HG02678 (cell line): ENCODE data around the gene NPR3.

ENCODE experiments used
- ATAC-seq: cut with Tn5 transposase; IDR thresholded peaks from one replicate; pipeline ENCODE4 v1.9.1; 2021; ENCODE audit warnings: mild to moderate bottlenecking, moderate library complexity; ENCODE audit not compliant: unreplicated experiment

NPR3 gene

GRCh38 chr5:32710550-32711361 lies at the start of gene NPR3:
TSS of gene NPR3 (plus strand) at chr5:32711321. CDS start at chr5:32711777, 456 bp downstream.
- ATAC-seq = no peak

DNA sequence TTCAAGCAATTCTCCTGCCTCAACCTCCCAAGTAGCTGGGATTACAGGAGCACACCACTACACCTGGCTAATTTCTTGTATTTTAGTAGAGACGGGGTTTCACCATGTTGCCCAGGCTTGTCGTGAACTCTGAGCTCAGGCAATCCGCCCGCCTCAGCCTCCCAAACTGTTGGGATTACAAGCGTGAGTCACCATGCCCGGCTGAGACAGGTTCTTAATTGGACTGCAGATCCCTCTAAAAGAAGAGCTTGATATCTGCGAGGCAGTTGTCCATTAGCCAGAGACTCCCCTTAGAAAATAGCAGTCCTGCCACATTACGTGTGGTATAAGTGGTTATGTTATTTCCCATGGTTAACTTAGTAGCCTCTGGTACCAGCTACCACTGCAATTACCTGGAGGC lies 46.6 kb upstream of the NPR3 start:
- ATAC-seq = no peak

GRCh38 chr5:32668552-32668951 lies 42.6 kb upstream of the NPR3 start:
- no peak for ATAC-seq

DNA sequence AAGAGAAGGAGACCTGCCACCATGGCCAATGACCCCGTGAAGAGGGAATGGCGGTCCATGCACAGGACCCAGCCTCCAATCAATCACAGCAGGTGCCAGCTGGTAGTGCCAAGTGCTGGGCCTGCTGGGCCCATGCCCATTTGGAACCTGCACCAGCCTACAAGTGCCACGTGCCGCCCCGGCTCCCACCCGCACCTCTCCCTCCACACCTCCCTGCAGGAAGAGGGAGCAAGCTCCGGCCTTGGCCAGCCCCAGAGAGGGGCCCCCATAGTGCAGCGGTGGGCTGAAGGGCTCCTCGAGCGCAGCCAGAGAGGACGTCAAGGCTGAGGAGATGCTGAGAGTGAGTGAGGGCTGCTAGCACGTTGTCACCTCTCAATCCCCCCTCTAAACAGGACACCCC lies 37.8 kb upstream of the NPR3 start:
- ATAC-seq = no peak

GRCh38 chr5:32677023-32677422 lies 34.1 kb upstream of the NPR3 start:
- no peak for ATAC-seq

DNA sequence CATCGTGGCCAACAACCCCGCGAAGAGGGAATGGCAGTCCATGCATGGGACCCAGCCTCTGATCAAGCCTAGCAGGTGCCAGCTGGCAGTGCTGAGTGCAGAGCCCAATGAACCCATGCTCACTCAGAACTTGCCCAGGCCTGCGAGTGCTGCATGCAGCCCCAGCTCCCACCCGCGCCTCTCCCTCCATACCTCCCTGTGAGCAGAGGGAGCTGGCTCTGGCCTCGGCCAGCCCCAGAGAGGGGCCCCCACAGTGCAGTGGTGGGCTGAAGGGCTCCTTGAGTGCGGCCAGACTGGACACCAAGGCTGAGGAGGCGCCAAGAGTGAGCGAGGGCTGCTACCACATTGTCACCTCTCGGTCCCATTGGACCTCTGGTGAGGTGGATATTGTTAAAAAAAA lies 32.6 kb upstream of the NPR3 start:
- ATAC-seq = no peak

DNA sequence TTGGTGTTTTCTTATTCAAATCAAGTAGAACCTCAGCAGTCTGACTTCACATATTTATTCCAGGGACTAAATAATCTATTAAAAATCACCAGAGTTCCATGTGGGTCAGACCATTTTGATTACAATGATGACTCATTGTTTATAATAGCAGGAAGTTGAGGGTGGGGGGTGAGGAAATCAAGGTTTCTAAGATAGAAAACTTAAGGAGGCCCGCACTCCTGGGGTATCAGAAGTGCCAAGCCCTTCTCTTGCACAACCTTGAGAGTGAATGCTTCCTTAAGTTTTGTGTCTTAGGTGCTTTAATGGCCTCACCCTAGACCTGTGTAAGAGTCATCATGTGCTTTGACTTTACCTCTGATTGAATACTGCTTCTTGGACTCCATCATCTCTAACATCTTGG lies 31.9 kb upstream of the NPR3 start:
- no peak for ATAC-seq

GRCh38 chr5:32680183-32680582 lies 30.9 kb upstream of the NPR3 start:
- ATAC-seq = no peak

DNA sequence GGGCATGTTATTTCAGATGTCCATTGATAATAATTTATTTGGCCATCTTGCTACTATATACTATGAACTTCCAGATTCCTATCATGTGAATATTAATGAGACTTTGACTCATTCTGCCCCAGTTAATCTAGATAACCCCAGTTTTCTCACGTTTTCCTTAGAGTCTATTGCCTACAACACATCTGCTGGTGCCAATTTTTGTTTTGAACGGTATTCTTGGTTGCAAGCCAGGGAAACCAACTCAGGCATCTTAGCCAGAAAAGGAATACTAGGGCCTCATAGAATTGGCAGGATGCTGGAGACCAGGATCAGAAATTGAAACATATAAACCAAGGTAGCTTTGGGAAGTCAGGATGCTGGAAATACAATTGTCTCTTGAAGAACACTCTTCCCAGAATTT lies 28.0 kb upstream of the NPR3 start:
- no peak for ATAC-seq

DNA sequence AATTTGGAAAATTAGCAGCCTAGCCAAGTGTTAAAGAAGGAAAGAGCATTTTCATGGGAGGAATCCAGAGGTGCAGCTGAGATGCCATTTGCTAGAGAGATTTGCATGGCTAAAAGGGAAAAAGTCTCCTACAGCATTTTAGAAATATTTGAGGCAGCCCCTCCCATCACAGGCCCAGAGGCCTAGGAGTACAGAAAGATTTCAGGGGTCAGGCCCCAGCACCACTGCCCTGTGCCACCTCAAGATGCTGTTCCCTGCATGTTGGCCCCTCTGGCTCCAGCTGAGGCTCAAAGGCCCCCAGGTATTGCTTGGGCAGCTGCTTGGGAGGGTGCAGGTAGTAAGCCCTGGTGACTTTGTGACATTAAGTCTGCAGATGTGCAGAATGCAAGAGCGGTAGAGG lies 26.9 kb upstream of the NPR3 start:
- ATAC-seq = no peak

DNA sequence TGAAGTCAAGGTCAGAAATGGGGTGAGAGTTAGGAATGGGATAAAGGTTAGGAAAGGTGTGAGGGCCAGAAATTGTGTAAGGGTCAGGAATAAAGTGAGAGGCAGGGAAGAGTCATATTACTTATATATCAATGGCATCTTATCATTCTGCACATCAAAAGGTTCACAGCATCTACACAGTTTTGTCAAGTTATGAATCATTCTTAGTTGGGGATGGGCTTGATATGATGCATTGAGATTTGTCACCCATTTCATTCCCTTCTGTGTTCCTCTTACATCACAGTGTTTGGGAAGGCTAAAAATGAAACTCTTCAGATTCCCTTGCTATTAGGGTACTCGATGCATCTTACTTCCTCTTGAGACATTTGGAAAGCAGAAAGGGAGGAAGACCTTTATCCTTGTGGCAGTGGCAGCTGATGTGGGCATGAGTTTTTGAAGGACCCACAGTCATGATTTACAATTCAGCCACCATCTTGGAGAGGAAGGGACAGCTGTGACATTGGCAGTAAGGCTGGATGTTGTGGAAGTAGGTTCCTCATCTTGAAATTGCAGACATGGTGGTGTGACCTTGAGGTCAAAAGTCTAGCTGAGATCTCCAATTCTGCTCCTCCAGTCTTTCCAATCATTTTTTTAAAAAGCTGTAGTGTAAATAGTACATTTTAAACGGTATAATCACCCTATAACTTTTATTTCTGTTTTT lies 24.2 kb upstream of the NPR3 start:
- ATAC-seq = no peak

DNA sequence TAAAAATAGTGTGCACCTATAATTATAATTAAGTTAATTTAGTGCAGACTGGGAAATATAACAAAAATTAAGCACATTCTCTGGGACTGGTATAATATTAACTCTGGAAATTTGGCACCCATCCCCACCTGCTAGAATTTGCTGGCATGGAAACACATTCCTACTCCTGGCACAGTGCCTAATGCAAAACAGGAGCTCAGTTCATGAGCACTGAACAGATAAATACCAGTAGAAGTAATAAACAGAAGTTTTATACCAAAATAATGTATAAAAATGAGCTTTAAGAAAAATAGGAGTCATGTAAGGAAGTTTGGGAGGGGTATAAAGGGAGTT lies 23.7 kb upstream of the NPR3 start:
- no peak for ATAC-seq

- ATAC-seq = no peak
Observed at GRCh38 chr5:32690153-32690552, 21.0 kb upstream of the NPR3 start.

DNA sequence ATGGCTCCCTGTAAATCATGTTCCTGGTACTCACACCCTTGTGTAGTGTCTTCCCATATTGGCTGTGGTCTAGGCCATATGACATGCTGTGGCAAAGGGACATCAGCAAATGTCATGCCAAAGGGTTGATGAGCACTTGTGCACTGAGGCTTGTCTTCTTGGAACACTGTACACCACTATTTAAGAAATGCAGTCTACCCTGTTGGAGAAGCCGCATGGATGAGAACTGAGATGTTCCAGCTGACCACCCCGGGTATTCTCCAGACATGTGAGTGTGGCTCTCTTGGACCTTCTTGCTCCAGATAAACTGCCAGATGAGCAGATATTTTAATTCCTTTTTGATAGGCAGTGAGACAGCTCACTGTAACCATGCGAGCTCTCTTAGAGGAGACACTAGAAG lies 20.5 kb upstream of the NPR3 start:
- no peak for ATAC-seq

- ATAC-seq = no peak
Observed at GRCh38 chr5:32692036-32692746, 18.9 kb upstream of the NPR3 start.

DNA sequence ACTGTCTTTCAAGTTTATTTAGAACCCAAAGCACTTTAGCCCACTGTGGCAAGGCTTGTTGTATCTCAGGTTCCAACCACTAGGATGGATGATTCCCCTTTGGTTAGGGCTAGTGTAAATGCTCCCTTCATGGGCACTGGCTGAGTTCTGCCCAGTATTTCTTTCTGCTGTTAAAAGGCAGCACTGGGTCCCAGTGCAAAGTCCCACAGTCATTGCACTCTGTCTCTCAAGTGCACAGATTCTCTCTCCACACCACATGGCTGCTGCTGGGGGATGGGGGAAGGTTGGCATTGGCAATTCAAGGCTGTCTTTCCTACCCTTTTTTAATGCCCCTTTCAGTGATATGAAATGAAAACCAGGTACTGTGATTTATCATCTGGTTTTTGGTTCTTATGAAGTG lies 7.2 kb upstream of the NPR3 start:
- no peak for ATAC-seq

GRCh38 chr5:32707418-32707997 lies 3.6 kb upstream of the NPR3 start:
- no peak for ATAC-seq

- ATAC-seq = no peak
Observed at GRCh38 chr5:32708949-32709348, 2.2 kb upstream of the NPR3 start.

- peak; percentile 72 for ATAC-seq
Observed at GRCh38 chr5:32709750-32710549, 1.2 kb upstream of the NPR3 start.

DNA sequence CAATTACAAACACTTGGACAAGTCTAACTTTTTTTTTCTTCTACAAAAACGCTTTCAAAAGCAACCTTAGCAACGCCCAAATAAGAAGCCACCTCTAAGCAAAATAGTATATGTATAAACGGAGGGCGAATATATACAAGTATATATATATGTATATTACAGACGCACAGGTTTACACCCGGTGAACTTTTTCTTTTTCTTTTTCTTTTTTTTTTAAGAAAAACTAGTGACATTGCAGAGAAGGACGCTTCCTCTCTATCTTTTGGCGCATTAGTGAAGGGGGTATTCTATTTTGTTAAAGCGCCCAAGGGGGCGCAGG lies 200 bp downstream of the NPR3 start:
- ATAC-seq = no peak
